ENCODE data around the gene DBF4.
"Not testable (repeated sequence)": the region's sequence is repeated elsewhere in the genome, so short reads cannot be mapped to it uniquely, and the experiment has no call there.

DBF4 gene

GRCh38 chr7:87876040-87876868, at the start of gene DBF4, which contains the start of gene SLC25A40:
Gene DBF4 (plus strand): TSS chr7:87876493. CDS start chr7:87876733, 240 bp downstream.
Gene SLC25A40 (minus strand): TSS chr7:87876360. CDS start chr7:87858727, 17,633 bp downstream.
- DNase-seq (ENCODE audit: low spot score), result peak; percentile 90

GRCh38 chr7:87828383-87828782, 47.9 kb upstream of the DBF4 start:
- DNase-seq (ENCODE audit: low spot score), result not testable (repeated sequence)

DNA sequence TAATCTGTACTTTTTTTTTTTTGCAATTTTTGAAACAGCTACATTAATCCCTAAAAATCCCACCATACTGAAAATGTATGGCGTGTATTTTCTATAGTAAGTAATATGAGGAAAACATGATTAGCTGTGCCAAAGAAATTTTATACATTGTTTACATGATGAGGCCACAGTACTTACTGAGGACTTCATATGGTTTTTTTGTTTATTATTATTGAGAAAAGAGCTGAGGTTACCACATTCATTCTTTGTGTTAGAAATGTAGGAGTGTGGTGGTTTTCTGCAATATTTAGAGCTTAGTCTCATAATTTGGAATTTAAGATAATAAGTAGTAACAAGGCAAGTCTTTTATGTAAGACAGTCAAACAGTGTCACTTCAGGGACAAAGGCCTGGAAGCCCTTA, 45.2 kb upstream of the DBF4 start:
- DNase-seq (ENCODE audit: low spot score), result no peak

GRCh38 chr7:87833130-87833529, 43.2 kb upstream of the DBF4 start:
- DNase-seq (ENCODE audit: low spot score), result no peak

- no peak for DNase-seq (ENCODE audit: low spot score)
These were observed 38.7 kb upstream of the DBF4 start for GRCh38 chr7:87837597-87837996.

DNA sequence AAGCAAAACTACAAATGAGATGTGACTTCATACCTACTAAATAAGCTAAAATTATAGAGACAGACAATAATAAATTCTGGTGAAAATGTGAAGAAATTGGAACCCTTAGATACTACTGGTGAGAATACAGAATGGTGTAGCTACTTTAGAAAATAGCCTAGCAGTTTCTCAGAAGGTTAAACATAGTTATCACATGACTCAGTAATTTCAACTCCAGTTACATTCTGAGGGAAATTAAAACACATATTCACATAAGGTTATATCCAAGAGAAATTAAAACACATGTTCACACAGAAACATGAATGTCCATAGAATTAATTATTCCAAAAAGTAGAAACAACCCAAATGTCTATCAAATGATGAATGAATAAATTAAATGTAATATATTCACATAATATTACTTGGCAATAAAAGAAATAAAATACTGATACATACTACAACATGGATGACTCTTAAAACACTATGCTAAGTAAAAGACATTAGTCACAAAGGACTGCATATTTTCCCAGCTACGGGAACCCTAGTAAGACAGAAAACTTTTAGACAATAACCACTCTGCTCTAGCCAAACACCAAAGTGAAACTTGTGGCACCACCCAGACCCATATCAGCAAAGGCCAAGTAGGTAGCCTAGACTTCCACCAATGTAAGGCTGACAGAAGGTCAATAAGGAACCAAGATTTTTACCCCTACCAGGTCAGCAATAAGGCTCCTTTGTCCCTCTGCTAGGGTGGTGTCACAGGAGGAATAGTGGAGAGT, 25.3 kb upstream of the DBF4 start:
- no peak for DNase-seq (ENCODE audit: low spot score)

GRCh38 chr7:87852306-87852705, 24.0 kb upstream of the DBF4 start:
- no peak for DNase-seq (ENCODE audit: low spot score)

GRCh38 chr7:87853237-87853864, 22.9 kb upstream of the DBF4 start:
- no peak for DNase-seq (ENCODE audit: low spot score)

- DNase-seq (ENCODE audit: low spot score), result no peak
These were observed 17.7 kb upstream of the DBF4 start for GRCh38 chr7:87858417-87859100.

DNA sequence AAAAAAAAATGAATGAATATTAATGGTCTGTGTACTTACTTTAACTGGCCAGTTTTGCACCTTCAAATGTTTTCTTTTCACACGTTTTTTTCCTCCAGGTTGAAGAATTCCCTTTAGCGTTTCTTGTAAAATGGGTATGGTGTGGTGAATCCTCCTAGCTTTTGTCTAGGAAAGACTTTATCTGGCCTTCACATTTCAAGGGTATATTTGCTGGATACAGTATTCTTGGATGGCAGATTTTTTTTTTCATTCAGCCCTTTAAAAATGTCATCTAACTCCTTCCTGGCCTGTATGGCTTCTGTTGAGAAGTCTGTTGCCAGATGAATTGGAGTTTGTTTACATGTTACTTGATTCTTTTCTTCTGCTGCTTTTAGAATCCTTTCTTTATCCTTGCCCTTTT, 10.2 kb upstream of the DBF4 start:
- no peak for DNase-seq (ENCODE audit: low spot score)

DNA sequence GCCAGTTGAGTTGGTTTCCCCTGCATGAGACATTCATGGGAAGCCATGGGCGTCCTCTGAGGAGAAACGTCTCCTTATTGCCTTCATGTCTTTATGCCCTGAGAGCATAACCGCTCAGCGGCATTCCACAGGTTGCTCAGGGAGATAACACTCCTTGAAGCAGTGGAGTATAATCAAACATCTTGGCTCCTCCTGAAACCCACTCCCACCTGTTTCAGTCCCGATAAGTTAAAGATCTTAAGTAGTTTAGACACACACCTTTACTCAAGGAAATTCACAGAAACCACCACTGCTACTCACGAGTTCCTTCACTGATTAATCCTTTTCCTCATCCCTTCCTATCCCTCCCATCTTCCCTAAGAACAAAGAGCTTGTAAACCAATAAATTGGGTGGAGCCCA, 9.8 kb upstream of the DBF4 start:
- not testable (repeated sequence) for DNase-seq (ENCODE audit: low spot score)

DNA sequence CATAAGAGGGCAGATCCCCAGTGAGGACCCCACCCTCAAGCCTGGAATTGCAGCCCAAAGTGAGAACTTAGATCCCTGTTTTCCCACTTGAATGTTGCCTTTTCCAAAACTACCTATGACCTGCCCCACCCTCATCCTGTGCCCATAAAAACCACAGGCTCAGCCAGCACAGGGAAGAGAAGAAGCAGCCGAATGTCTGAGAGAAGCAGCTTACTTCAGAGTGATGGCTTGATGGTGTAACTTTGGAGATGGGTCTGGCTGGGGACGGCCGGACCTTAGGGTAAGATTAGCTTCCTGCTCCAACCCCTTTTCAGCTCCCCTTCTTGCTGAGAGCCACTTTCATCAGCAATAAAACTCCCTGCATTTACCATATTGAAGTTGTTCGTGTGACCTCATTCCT, 5.8 kb upstream of the DBF4 start:
- DNase-seq (ENCODE audit: low spot score), result no peak

- no peak for DNase-seq (ENCODE audit: low spot score)
These were observed 3.9 kb upstream of the DBF4 start for GRCh38 chr7:87872346-87872745.

DNA sequence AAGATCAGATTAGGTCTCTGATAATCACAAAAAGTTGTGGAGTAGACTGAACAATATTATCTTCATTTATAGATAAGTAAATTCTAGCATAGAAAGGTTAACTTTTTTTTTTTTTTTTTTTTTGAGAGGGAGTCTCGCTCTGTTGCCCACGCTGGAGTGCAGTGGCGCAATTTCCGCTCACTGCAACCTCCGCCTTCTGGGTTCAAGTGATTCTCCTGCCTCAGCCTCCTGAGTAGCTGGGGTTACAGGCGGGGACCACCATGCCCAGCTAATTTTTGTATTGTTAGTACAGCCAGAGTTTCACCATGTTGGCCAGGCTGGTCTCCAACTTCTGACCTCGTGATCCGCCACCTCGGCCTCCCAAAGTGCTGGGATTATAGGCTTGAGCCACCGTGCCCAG, 3.0 kb upstream of the DBF4 start:
- DNase-seq (ENCODE audit: low spot score), result not testable (repeated sequence)

GRCh38 chr7:87874066-87874465, 2.2 kb upstream of the DBF4 start:
- DNase-seq (ENCODE audit: low spot score), result no peak

GRCh38 chr7:87875151-87876039, 898 bp upstream of the DBF4 start:
- peak; percentile 10 for DNase-seq (ENCODE audit: low spot score)

GRCh38 chr7:87876869-87877234, 559 bp downstream of the DBF4 start:
- DNase-seq (ENCODE audit: low spot score), result peak; percentile 51

DNA sequence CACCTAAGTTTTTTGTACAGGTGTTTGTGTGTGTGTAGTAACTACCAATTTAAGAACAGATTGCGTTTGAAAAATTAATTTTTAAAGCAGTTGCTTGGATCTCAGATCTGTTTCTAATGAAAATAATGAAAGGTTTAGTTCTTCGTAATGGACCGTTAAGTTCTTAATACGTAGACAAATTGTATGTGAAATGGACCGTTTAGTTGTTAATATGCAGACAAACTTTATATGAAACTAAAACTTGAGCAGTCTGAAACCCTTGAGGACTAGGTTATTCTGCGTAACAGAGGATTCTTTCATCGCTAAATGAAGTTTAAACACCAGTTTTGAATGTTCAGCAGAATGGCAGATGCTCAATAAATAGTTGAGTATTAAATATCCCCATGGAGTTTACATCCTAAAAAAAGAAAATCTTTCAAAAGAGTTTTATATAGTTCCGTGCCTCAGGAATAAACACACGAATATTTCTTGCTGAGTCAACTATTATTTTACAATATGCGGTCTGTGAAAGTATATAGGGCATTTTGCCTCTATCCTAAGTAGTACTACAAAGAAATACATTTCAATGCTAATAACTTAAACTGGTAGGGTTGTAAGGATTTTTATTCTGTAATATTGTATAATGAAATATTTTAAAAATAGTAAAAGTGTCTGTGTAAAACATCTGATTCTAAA, 1.2 kb downstream of the DBF4 start:
- peak; percentile 14 for DNase-seq (ENCODE audit: low spot score)

DNA sequence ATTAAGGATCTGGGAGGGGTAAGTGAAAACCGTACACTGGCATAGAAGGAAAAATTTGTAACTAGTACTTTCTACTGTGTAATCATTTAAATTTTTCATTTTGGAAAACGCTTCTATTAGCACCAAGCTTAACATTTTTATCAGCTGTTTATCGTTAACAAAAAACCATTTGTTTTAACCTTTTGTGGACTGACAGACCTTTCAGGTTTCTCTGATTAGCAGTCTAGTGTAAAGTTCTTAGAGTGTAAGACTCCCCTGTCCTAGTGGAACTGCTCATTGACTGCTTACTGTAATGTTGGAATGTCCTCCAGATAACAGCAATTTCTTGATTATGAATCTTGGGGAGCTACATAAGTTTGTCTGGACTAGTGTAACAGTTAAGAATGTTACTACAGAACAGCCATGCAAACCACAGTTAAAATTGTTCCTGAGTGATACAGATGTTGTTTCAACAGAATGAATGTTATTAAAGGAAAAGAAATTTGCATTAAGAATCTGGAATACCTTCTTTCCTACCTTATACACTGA, 2.0 kb downstream of the DBF4 start:
- peak; percentile 13 for DNase-seq (ENCODE audit: low spot score)

Data from hematopoietic multipotent progenitor cell treated with erythropoietin and hydrocortisone succinate and interleukin-3 and kit ligand, for 15 days (in vitro differentiated cells).